ENCODE measurements around the gene ATF6. TPM values are rescaled to one million over a fixed set of nuclear protein-coding genes. Genes with fewer than 3 reads are reported as not detected.

The ATF6 gene
- total RNA-seq, 1 donor from 2014 or later, result 38.2 TPM

DNA sequence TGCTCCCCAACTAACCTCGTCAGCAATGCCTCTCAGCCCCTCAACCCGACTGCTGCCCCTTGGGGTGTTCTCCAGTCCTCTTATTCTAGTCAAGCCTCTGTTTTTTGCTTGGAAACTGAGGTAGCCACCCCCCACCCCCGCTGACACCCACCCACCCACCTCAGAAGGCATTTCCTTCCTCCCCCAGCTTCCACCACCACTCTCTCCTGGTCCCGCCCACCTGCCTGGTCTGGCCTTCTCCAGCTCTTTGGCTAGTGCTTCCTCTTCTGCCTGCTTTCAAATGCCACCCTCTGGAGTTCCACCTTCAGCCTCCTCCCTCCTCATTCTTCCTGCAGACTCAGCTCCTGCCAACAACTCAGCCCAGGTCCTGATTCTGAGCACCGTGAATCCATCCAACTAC, 222.3 kb downstream of the ATF6 start:
- H3K27me3 Mint-ChIP-seq (ENCODE audit: unreplicated experiment), result peaks cover 16% of the 10 kb centered on the region
- no peak overlapping the region for H3K4me3 Mint-ChIP-seq (ENCODE audit: unreplicated experiment)
- H3K36me3 Mint-ChIP-seq (ENCODE audit: low read depth, unreplicated experiment), result peaks cover 13% of the 10 kb centered on the region
- DNase-seq (ENCODE audit: low spot score), result no peak
- TF ChIP-seq, protein P1, sequence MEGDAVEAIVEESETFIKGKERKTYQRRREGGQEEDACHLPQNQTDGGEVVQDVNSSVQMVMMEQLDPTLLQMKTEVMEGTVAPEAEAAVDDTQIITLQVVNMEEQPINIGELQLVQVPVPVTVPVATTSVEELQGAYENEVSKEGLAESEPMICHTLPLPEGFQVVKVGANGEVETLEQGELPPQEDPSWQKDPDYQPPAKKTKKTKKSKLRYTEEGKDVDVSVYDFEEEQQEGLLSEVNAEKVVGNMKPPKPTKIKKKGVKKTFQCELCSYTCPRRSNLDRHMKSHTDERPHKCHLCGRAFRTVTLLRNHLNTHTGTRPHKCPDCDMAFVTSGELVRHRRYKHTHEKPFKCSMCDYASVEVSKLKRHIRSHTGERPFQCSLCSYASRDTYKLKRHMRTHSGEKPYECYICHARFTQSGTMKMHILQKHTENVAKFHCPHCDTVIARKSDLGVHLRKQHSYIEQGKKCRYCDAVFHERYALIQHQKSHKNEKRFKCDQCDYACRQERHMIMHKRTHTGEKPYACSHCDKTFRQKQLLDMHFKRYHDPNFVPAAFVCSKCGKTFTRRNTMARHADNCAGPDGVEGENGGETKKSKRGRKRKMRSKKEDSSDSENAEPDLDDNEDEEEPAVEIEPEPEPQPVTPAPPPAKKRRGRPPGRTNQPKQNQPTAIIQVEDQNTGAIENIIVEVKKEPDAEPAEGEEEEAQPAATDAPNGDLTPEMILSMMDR (IDR thresholded peaks at IDR 0.05; ENCODE audit: unreplicated experiment), result no peak
- H3K27ac Mint-ChIP-seq (ENCODE audit: unreplicated experiment), result no peak overlapping the region
- peaks cover 7% of the 10 kb centered on the region for H3K9me3 Mint-ChIP-seq (ENCODE audit: unreplicated experiment)
- H3K4me1 Mint-ChIP-seq (ENCODE audit: unreplicated experiment), result peaks cover 4% of the 10 kb centered on the region

DNA sequence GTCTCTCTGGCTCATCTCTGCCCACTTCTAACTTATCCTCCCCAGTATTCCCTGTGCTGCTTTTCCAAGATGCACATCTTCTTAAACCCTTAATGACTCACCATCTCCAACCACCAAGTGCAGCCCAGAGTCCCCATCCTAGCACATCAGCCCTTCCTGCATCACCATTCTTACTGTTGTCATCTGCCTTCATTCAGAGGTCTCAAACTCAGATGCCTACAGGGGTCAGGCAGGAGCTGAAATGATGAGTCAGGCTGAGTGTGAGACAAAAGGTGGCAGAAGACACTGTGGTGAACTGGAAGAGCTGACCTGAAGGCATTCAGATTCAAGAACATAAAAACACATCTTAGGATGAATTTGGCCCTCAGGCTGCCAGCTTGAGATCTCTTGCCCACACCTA, 223.0 kb downstream of the ATF6 start:
- Mint-ChIP-seq H3K27me3 (ENCODE audit: unreplicated experiment) (peaks cover 16% of the 10 kb centered on the region), H3K9me3 (ENCODE audit: unreplicated experiment) (peaks cover 7% of the 10 kb centered on the region), H3K4me3 (ENCODE audit: unreplicated experiment) (peak overlapping the region; percentile 38), H3K4me1 (ENCODE audit: unreplicated experiment) (peaks cover 4% of the 10 kb centered on the region), H3K27ac (ENCODE audit: unreplicated experiment) (no peak overlapping the region), H3K36me3 (ENCODE audit: low read depth, unreplicated experiment) (peaks cover 16% of the 10 kb centered on the region)
- DNase-seq (ENCODE audit: low spot score), result no peak
- TF ChIP-seq, protein P1 (IDR thresholded peaks at IDR 0.05; ENCODE audit: unreplicated experiment), result no peak

DNA sequence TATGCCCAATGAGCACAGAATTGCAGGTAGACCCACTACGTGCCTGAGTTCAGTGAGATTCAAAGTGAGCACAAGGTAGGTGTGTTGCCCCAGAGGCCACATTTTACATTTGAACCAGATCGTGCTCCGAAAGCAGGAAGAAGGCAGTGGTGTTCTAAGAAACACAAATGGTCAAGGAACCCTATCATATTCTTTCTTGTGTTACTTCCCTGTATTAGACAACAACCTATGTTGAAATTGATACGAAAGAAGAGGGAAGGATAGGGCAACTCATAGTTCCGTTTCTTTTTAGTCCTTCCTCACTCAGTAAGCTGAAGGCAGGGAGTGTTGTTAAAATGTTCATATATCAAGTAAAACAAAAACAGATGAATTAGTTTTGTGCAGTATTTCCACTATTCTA, 223.7 kb downstream of the ATF6 start:
- TF ChIP-seq, protein P1 (IDR thresholded peaks at IDR 0.05; ENCODE audit: unreplicated experiment), result no peak
- H3K4me3 Mint-ChIP-seq (ENCODE audit: unreplicated experiment), result no peak overlapping the region
- H3K27ac Mint-ChIP-seq (ENCODE audit: unreplicated experiment), result no peak overlapping the region
- DNase-seq (ENCODE audit: low spot score), result no peak
- H3K4me1 Mint-ChIP-seq (ENCODE audit: unreplicated experiment), result peaks cover 4% of the 10 kb centered on the region
- H3K9me3 Mint-ChIP-seq (ENCODE audit: unreplicated experiment), result peaks cover 7% of the 10 kb centered on the region
- H3K36me3 Mint-ChIP-seq (ENCODE audit: low read depth, unreplicated experiment), result peaks cover 16% of the 10 kb centered on the region
- peaks cover 13% of the 10 kb centered on the region for H3K27me3 Mint-ChIP-seq (ENCODE audit: unreplicated experiment)

DNA sequence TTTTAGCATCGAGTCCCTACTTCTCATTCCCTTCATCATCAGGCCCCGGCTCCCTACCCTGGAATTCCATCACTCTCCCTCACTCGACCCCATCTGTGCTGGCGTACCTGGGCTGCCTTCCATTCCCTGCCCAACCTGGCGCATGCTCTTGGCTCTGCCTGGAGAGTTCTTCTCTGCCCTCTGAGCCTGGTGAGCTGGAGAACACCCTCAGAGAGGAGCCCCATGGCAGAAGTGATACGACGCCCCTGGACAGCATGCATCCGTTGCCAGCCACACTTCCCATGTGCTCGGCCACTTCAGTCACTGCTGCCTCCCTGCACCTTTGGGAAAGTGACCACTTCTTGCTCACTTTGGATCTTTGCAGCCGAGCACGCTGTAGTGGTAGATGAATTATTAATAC, 227.5 kb downstream of the ATF6 start:
- peaks cover 3% of the 10 kb centered on the region for H3K9me3 Mint-ChIP-seq (ENCODE audit: unreplicated experiment)
- peaks cover 12% of the 10 kb centered on the region for H3K27me3 Mint-ChIP-seq (ENCODE audit: unreplicated experiment)
- TF ChIP-seq, protein P1 (IDR thresholded peaks at IDR 0.05; ENCODE audit: unreplicated experiment), result no peak
- H3K4me3 Mint-ChIP-seq (ENCODE audit: unreplicated experiment), result no peak overlapping the region
- H3K27ac Mint-ChIP-seq (ENCODE audit: unreplicated experiment), result no peak overlapping the region
- DNase-seq (ENCODE audit: low spot score), result no peak
- H3K36me3 Mint-ChIP-seq (ENCODE audit: low read depth, unreplicated experiment), result peaks cover 11% of the 10 kb centered on the region
- peaks cover 4% of the 10 kb centered on the region for H3K4me1 Mint-ChIP-seq (ENCODE audit: unreplicated experiment)

DNA sequence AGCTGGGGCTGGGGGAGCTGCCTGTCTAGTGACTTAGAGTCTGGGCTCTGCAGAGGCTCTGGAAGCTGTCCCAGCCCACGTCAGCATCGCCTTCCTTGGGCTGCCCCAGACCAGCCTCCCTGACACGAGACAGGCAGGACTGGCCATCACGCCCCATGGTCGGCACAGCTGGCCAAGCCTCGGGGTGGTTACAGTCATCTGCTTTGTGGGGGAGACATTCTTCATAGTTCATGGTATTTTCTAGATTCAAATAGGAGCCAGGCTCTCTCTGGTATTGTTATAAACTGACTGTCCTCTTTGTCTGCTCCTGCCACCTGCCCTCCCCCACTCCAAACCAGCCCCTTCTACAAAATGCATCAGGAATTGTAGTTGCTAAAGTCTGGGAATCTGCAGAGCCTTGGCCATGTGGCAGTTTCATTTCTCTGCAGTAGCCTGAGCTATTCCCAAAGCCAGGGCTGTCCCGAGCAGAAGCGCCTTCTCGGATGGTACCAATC, 228.1 kb downstream of the ATF6 start:
- Mint-ChIP-seq H3K27me3 (ENCODE audit: unreplicated experiment) (peaks cover 9% of the 10 kb centered on the region), H3K4me3 (ENCODE audit: unreplicated experiment) (no peak overlapping the region), H3K9me3 (ENCODE audit: unreplicated experiment) (peaks cover 3% of the 10 kb centered on the region), H3K4me1 (ENCODE audit: unreplicated experiment) (no peaks in the 10 kb centered on the region), H3K27ac (ENCODE audit: unreplicated experiment) (no peak overlapping the region), H3K36me3 (ENCODE audit: low read depth, unreplicated experiment) (peaks cover 8% of the 10 kb centered on the region)
- TF ChIP-seq, protein P1 (IDR thresholded peaks at IDR 0.05; ENCODE audit: unreplicated experiment), result no peak
- no peak for DNase-seq (ENCODE audit: low spot score)
